SU-DHL-6 (cell line): Measurements from ENCODE around the gene ITGB5.

Source experiments
- EZH2phosphoT487 ChIP-seq: fragments of 200-600 bp; sonication (generic), shearing (Covaris generic); conservative IDR thresholded peaks from 2 replicates; pipeline ENCODE4 v1.6.1; 2018; ENCODE audit warnings: mild to moderate bottlenecking, antibody characterized with exemption, low read length, moderate library complexity, mixed read lengths
- TF ChIP-seq, protein P1 (sequence below): fragments of 200-600 bp; sonication (generic); IDR thresholded peaks from one replicate; pipeline ENCODE4 v1.5.1; 2017; ENCODE audit warnings: antibody characterized with exemption, mild to moderate bottlenecking, low read length, moderate library complexity; ENCODE audit not compliant: insufficient read depth, poor library complexity, severe bottlenecking

DNA sequence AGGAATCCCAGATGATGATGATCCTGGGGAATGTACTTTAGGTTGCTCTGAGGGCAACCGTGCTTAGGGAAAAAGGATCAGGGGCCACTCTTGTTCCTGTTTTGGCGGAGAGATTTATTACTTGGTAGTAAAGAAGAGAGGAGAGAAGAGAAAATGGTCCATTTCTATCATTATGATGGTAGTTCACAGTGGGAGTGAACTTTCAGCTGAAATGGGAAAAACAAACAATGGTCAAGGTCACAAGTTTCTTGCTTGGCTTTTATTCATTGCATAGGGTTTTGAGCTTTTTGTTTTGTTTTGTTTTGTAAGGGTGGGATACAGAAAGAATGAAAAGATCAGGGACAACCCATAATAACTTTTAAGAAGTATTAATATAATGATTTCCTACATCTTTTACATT lies 164.6 kb downstream of the ITGB5 start:
- TF ChIP-seq, protein P1, sequence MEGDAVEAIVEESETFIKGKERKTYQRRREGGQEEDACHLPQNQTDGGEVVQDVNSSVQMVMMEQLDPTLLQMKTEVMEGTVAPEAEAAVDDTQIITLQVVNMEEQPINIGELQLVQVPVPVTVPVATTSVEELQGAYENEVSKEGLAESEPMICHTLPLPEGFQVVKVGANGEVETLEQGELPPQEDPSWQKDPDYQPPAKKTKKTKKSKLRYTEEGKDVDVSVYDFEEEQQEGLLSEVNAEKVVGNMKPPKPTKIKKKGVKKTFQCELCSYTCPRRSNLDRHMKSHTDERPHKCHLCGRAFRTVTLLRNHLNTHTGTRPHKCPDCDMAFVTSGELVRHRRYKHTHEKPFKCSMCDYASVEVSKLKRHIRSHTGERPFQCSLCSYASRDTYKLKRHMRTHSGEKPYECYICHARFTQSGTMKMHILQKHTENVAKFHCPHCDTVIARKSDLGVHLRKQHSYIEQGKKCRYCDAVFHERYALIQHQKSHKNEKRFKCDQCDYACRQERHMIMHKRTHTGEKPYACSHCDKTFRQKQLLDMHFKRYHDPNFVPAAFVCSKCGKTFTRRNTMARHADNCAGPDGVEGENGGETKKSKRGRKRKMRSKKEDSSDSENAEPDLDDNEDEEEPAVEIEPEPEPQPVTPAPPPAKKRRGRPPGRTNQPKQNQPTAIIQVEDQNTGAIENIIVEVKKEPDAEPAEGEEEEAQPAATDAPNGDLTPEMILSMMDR = no peak
- no peak for TF ChIP-seq EZH2phosphoT487
